ENCODE results near the gene RGS6. TPM values are rescaled to one million over a fixed set of nuclear protein-coding genes. Genes with fewer than 3 reads are reported as not detected.

Gene RGS6
- total RNA-seq, 2 experiments from 2014 or later, result 0.39 to 0.57 TPM

GRCh38 chr14:72430457-72430856, 498.2 kb downstream of the RGS6 start:
- Mint-ChIP-seq H3K36me3 (ENCODE audit: low read depth) (no peaks in the 10 kb centered on the region), H3K4me1 (no peaks in the 10 kb centered on the region), H3K27ac (no peak overlapping the region), H3K4me3 (no peak overlapping the region), H3K27me3 (no peaks in the 10 kb centered on the region), H3K9me3 (ENCODE audit: low read depth) (peaks cover 15% of the 10 kb centered on the region)
- no peak for ATAC-seq
- POLR2A ChIA-PET, result no interaction called here
- intact Hi-C loops (cut with DNase I, micrococcal nuclease), result no loop called here
- DNase-seq, result no peak
- CTCF ChIA-PET, result no interaction called here

- no peak overlapping the region for H3K4me3 Mint-ChIP-seq
- peaks cover 3% of the 10 kb centered on the region for H3K4me1 Mint-ChIP-seq
- peaks cover 10% of the 10 kb centered on the region for H3K9me3 Mint-ChIP-seq (ENCODE audit: low read depth)
- no peak overlapping the region for H3K27ac Mint-ChIP-seq
- ChIA-PET CTCF (interaction anchor here (1.4 kb wide), 1 partner anchor 13 kb away, joined by 4 read pairs; no protein-coding TSS in a partner anchor), POLR2A (no interaction called here)
- no peaks in the 10 kb centered on the region for H3K27me3 Mint-ChIP-seq
- intact Hi-C loops (cut with DNase I, micrococcal nuclease), result no loop called here
- no peak for ATAC-seq
- no peaks in the 10 kb centered on the region for H3K36me3 Mint-ChIP-seq (ENCODE audit: low read depth)
- DNase-seq, result no peak
Measured at GRCh38 chr14:72432748-72433147, 500.5 kb downstream of the RGS6 start.

GRCh38 chr14:72433511-72433910, 501.3 kb downstream of the RGS6 start:
- H3K4me1 Mint-ChIP-seq, result peaks cover 3% of the 10 kb centered on the region
- no peak overlapping the region for H3K4me3 Mint-ChIP-seq
- DNase-seq (no peak), ATAC-seq (no peak)
- H3K9me3 Mint-ChIP-seq (ENCODE audit: low read depth), result peaks cover 4% of the 10 kb centered on the region
- no peaks in the 10 kb centered on the region for H3K27me3 Mint-ChIP-seq
- H3K27ac Mint-ChIP-seq, result no peak overlapping the region
- CTCF ChIA-PET, result interaction anchor here (0.6 to 1.8 kb wide), 2 partner anchors 8 to 179 kb away, joined by 3 to 5 read pairs; no protein-coding TSS in a partner anchor
- H3K36me3 Mint-ChIP-seq (ENCODE audit: low read depth), result no peaks in the 10 kb centered on the region
- POLR2A ChIA-PET, result no interaction called here
- intact Hi-C loops (cut with DNase I, micrococcal nuclease), result no loop called here

GRCh38 chr14:72434856-72435255, 502.6 kb downstream of the RGS6 start:
- no peaks in the 10 kb centered on the region for H3K27me3 Mint-ChIP-seq
- ATAC-seq (no peak), DNase-seq (no peak)
- CTCF ChIA-PET, result interaction anchor here (0.8 to 1.8 kb wide), 2 partner anchors 9 to 12 kb away, joined by 3 to 5 read pairs; no protein-coding TSS in a partner anchor
- no peaks in the 10 kb centered on the region for H3K9me3 Mint-ChIP-seq (ENCODE audit: low read depth)
- intact Hi-C loops (cut with DNase I, micrococcal nuclease), result no loop called here
- H3K27ac Mint-ChIP-seq, result no peak overlapping the region
- H3K4me1 Mint-ChIP-seq, result peaks cover 13% of the 10 kb centered on the region
- no peak overlapping the region for H3K4me3 Mint-ChIP-seq
- POLR2A ChIA-PET, result interaction anchor here (0.5 kb wide), 1 partner anchor 1320 kb away, joined by 3 read pairs; no protein-coding TSS in a partner anchor
- H3K36me3 Mint-ChIP-seq (ENCODE audit: low read depth), result no peaks in the 10 kb centered on the region

GRCh38 chr14:72439707-72440106, 507.5 kb downstream of the RGS6 start:
- peaks cover 3% of the 10 kb centered on the region for H3K27me3 Mint-ChIP-seq
- no peak overlapping the region for H3K27ac Mint-ChIP-seq
- peaks cover 40% of the 10 kb centered on the region for H3K4me1 Mint-ChIP-seq
- no peaks in the 10 kb centered on the region for H3K36me3 Mint-ChIP-seq (ENCODE audit: low read depth)
- POLR2A ChIA-PET, result interaction anchor here (0.5 to 0.6 kb wide), 2 partner anchors 9 to 507 kb away, joined by 3 to 5 read pairs; no protein-coding TSS in a partner anchor
- no peaks in the 10 kb centered on the region for H3K9me3 Mint-ChIP-seq (ENCODE audit: low read depth)
- peak; percentile 26 for DNase-seq
- ATAC-seq, result peak; percentile 53
- intact Hi-C loops (cut with DNase I, micrococcal nuclease), result no loop called here
- CTCF ChIA-PET, result interaction anchor here (1.4 to 1.5 kb wide), 2 partner anchors 19 to 38 kb away, joined by 3 to 4 read pairs; no protein-coding TSS in a partner anchor
- no peak overlapping the region for H3K4me3 Mint-ChIP-seq

- Mint-ChIP-seq H3K9me3 (ENCODE audit: low read depth) (no peaks in the 10 kb centered on the region), H3K27me3 (peaks cover 3% of the 10 kb centered on the region), H3K36me3 (ENCODE audit: low read depth) (no peaks in the 10 kb centered on the region), H3K4me3 (no peak overlapping the region), H3K4me1 (peaks cover 39% of the 10 kb centered on the region), H3K27ac (no peak overlapping the region)
- DNase-seq (no peak), ATAC-seq (no peak)
- intact Hi-C loops (cut with DNase I, micrococcal nuclease), result no loop called here
- CTCF ChIA-PET, result no interaction called here
- POLR2A ChIA-PET, result no interaction called here
Measured at GRCh38 chr14:72443256-72443655, 511.0 kb downstream of the RGS6 start.

GRCh38 chr14:72443991-72444441, 511.8 kb downstream of the RGS6 start:
- H3K4me1 Mint-ChIP-seq, result peaks cover 36% of the 10 kb centered on the region
- CTCF ChIA-PET, result no interaction called here
- H3K36me3 Mint-ChIP-seq (ENCODE audit: low read depth), result no peaks in the 10 kb centered on the region
- intact Hi-C loops (cut with DNase I, micrococcal nuclease), result no loop called here
- no peak overlapping the region for H3K4me3 Mint-ChIP-seq
- POLR2A ChIA-PET, result no interaction called here
- ATAC-seq (peak; percentile 71), DNase-seq (peak; percentile 66)
- no peaks in the 10 kb centered on the region for H3K9me3 Mint-ChIP-seq (ENCODE audit: low read depth)
- H3K27me3 Mint-ChIP-seq, result peaks cover 3% of the 10 kb centered on the region
- no peak overlapping the region for H3K27ac Mint-ChIP-seq

GRCh38 chr14:72444701-72445100, 512.5 kb downstream of the RGS6 start:
- Mint-ChIP-seq H3K4me3 (no peak overlapping the region), H3K9me3 (ENCODE audit: low read depth) (no peaks in the 10 kb centered on the region), H3K36me3 (ENCODE audit: low read depth) (no peaks in the 10 kb centered on the region), H3K27me3 (peaks cover 3% of the 10 kb centered on the region), H3K4me1 (peaks cover 30% of the 10 kb centered on the region), H3K27ac (no peak overlapping the region)
- intact Hi-C loops (cut with DNase I, micrococcal nuclease), result no loop called here
- CTCF ChIA-PET, result no interaction called here
- DNase-seq (no peak), ATAC-seq (no peak)
- POLR2A ChIA-PET, result no interaction called here

GRCh38 chr14:72448212-72448611, 516.0 kb downstream of the RGS6 start:
- H3K9me3 Mint-ChIP-seq (ENCODE audit: low read depth), result no peaks in the 10 kb centered on the region
- CTCF ChIA-PET, result interaction anchor here (0.7 to 0.8 kb wide), 2 partner anchors 8 to 971 kb away, joined by 3 to 4 read pairs; no protein-coding TSS in a partner anchor
- POLR2A ChIA-PET, result no interaction called here
- intact Hi-C loops (cut with DNase I, micrococcal nuclease), result no loop called here
- no peak overlapping the region for H3K27ac Mint-ChIP-seq
- H3K36me3 Mint-ChIP-seq (ENCODE audit: low read depth), result no peaks in the 10 kb centered on the region
- H3K4me3 Mint-ChIP-seq, result no peak overlapping the region
- ATAC-seq, result no peak
- peaks cover 42% of the 10 kb centered on the region for H3K4me1 Mint-ChIP-seq
- no peaks in the 10 kb centered on the region for H3K27me3 Mint-ChIP-seq
- DNase-seq, result no peak

- CTCF ChIA-PET, result interaction anchor here (0.6 kb wide), 1 partner anchor 52 kb away, joined by 3 read pairs; no protein-coding TSS in a partner anchor
- Mint-ChIP-seq H3K27me3 (no peaks in the 10 kb centered on the region), H3K27ac (peak overlapping the region; percentile 71), H3K4me1 (peaks cover 25% of the 10 kb centered on the region), H3K9me3 (ENCODE audit: low read depth) (no peaks in the 10 kb centered on the region), H3K36me3 (ENCODE audit: low read depth) (no peaks in the 10 kb centered on the region), H3K4me3 (no peak overlapping the region)
- intact Hi-C loops (cut with DNase I, micrococcal nuclease), result loop anchor here (1.0 to 2.0 kb wide), 2 partner anchors 26 to 27 kb away; no protein-coding TSS in a partner anchor
- POLR2A ChIA-PET, result no interaction called here
- DNase-seq (no peak), ATAC-seq (no peak)
Measured at GRCh38 chr14:72450473-72451044, 518.3 kb downstream of the RGS6 start.

GRCh38 chr14:72451054-72451972, 519.1 kb downstream of the RGS6 start:
- intact Hi-C loops (cut with DNase I, micrococcal nuclease), result loop anchor here (1.0 to 2.0 kb wide), 2 partner anchors 25 to 26 kb away; no protein-coding TSS in a partner anchor
- H3K4me1 Mint-ChIP-seq, result peaks cover 25% of the 10 kb centered on the region
- POLR2A ChIA-PET, result no interaction called here
- peak; percentile 61 for DNase-seq
- ATAC-seq, result peak; percentile 82
- H3K36me3 Mint-ChIP-seq (ENCODE audit: low read depth), result no peaks in the 10 kb centered on the region
- CTCF ChIA-PET, result interaction anchor here (0.8 kb wide), 1 partner anchor 13 kb away, joined by 4 read pairs; no protein-coding TSS in a partner anchor
- no peaks in the 10 kb centered on the region for H3K9me3 Mint-ChIP-seq (ENCODE audit: low read depth)
- peak overlapping the region; percentile 71 for H3K27ac Mint-ChIP-seq
- H3K4me3 Mint-ChIP-seq, result peak overlapping the region; percentile 22
- no peaks in the 10 kb centered on the region for H3K27me3 Mint-ChIP-seq
